T-helper 1 cell treated with Interleukin-12 subunit alpha and Interleukin-12 subunit beta and Interleukin-4 antibody, amounts not matched to agents 30 μg/mL and 1 μg/mL, for 36 hours (primary cell): ENCODE data around the gene DOK3.

Experiments
- H3K27ac Mint-ChIP-seq: one replicate; pipeline ENCODE4 v1.8.0; 2021; ENCODE audit warnings: mild to moderate bottlenecking, mixed read lengths
- H3K27me3 Mint-ChIP-seq: one replicate; pipeline ENCODE4 v1.8.0; 2021; ENCODE audit warnings: low read depth, mixed read lengths
- H3K36me3 Mint-ChIP-seq: one replicate; pipeline ENCODE4 v1.8.0; 2021; ENCODE audit warnings: low read depth, mixed read lengths
- H3K4me1 Mint-ChIP-seq: one replicate; pipeline ENCODE4 v1.8.0; 2021; ENCODE audit warnings: low read depth, mixed read lengths
- H3K4me3 Mint-ChIP-seq: one replicate; pipeline ENCODE4 v1.8.0; 2021; ENCODE audit warnings: mild to moderate bottlenecking, moderate library complexity, mixed read lengths
- H3K9me3 Mint-ChIP-seq: one replicate; pipeline ENCODE4 v1.8.0; 2021; ENCODE audit warnings: mixed read lengths

The DOK3 gene

GRCh38 chr5:177478711-177479646, 30.6 kb downstream of the DOK3 start:
- Mint-ChIP-seq H3K9me3 (no peaks in the 10 kb centered on the region), H3K4me3 (no peak overlapping the region), H3K27ac (peak overlapping the region; percentile 88), H3K4me1 (peaks cover 30% of the 10 kb centered on the region), H3K27me3 (peaks cover 8% of the 10 kb centered on the region), H3K36me3 (peaks cover 5% of the 10 kb centered on the region)

GRCh38 chr5:177477701-177478477, 31.7 kb downstream of the DOK3 start:
- Mint-ChIP-seq H3K4me1 (peaks cover 32% of the 10 kb centered on the region), H3K27me3 (peaks cover 11% of the 10 kb centered on the region), H3K4me3 (no peak overlapping the region), H3K9me3 (no peaks in the 10 kb centered on the region), H3K36me3 (peaks cover 5% of the 10 kb centered on the region), H3K27ac (peak overlapping the region; percentile 26)

GRCh38 chr5:177476531-177477233, 32.9 kb downstream of the DOK3 start:
- H3K4me1 Mint-ChIP-seq, result peaks cover 32% of the 10 kb centered on the region
- H3K27me3 Mint-ChIP-seq, result peaks cover 11% of the 10 kb centered on the region
- H3K27ac Mint-ChIP-seq, result no peak overlapping the region
- no peak overlapping the region for H3K4me3 Mint-ChIP-seq
- no peaks in the 10 kb centered on the region for H3K9me3 Mint-ChIP-seq
- H3K36me3 Mint-ChIP-seq, result peaks cover 5% of the 10 kb centered on the region

- Mint-ChIP-seq H3K4me1 (peaks cover 35% of the 10 kb centered on the region), H3K9me3 (no peaks in the 10 kb centered on the region), H3K27me3 (peaks cover 11% of the 10 kb centered on the region), H3K4me3 (no peak overlapping the region), H3K27ac (peak overlapping the region; percentile 43), H3K36me3 (peaks cover 5% of the 10 kb centered on the region)
These were observed 33.8 kb downstream of the DOK3 start for GRCh38 chr5:177475563-177476427.

- Mint-ChIP-seq H3K4me3 (peak overlapping the region; percentile 84), H3K27me3 (peaks cover 11% of the 10 kb centered on the region)
These were observed 34.6 kb downstream of the DOK3 start for GRCh38 chr5:177474846-177475562.

GRCh38 chr5:177474002-177474476, 35.6 kb downstream of the DOK3 start:
- H3K27ac Mint-ChIP-seq, result no peak overlapping the region

More at GRCh38 chr5:177474846-177475562, 34.6 kb downstream of the DOK3 start:
- H3K9me3 Mint-ChIP-seq, result no peaks in the 10 kb centered on the region
- H3K27ac Mint-ChIP-seq, result no peak overlapping the region
- H3K36me3 Mint-ChIP-seq, result peaks cover 5% of the 10 kb centered on the region
- H3K4me1 Mint-ChIP-seq, result peaks cover 34% of the 10 kb centered on the region

GRCh38 chr5:177473443-177474001, 36.1 kb downstream of the DOK3 start, which contains the start of gene DBN1:
Gene DBN1, minus strand, starts transcription at chr5:177473634. Its CDS starts 113 bp downstream, at chr5:177473521.
- H3K4me3 Mint-ChIP-seq, result peak within 1 kb of the TSS; percentile 84
- H3K36me3 Mint-ChIP-seq, result no peaks in the 10 kb centered on the region
- peaks cover 11% of the 10 kb centered on the region for H3K27me3 Mint-ChIP-seq
- H3K9me3 Mint-ChIP-seq, result no peaks in the 10 kb centered on the region
- peaks cover 20% of the 10 kb centered on the region for H3K4me1 Mint-ChIP-seq
- H3K27ac Mint-ChIP-seq, result no peak within 1 kb of the TSS

More at GRCh38 chr5:177474002-177474476, 35.6 kb downstream of the DOK3 start:
- peaks cover 3% of the 10 kb centered on the region for H3K36me3 Mint-ChIP-seq
- H3K9me3 Mint-ChIP-seq, result no peaks in the 10 kb centered on the region
- H3K4me1 Mint-ChIP-seq, result peaks cover 25% of the 10 kb centered on the region
- peaks cover 11% of the 10 kb centered on the region for H3K27me3 Mint-ChIP-seq
- H3K4me3 Mint-ChIP-seq, result peak overlapping the region; percentile 84

GRCh38 chr5:177472460-177473442, 36.9 kb downstream of the DOK3 start:
- Mint-ChIP-seq H3K27ac (no peak overlapping the region), H3K36me3 (no peaks in the 10 kb centered on the region), H3K27me3 (peaks cover 11% of the 10 kb centered on the region)

GRCh38 chr5:177471610-177472356, 37.8 kb downstream of the DOK3 start:
- Mint-ChIP-seq H3K4me3 (no peak overlapping the region), H3K27me3 (peaks cover 11% of the 10 kb centered on the region), H3K36me3 (no peaks in the 10 kb centered on the region), H3K27ac (no peak overlapping the region), H3K9me3 (no peaks in the 10 kb centered on the region), H3K4me1 (peaks cover 20% of the 10 kb centered on the region)

More at GRCh38 chr5:177472460-177473442, 36.9 kb downstream of the DOK3 start:
- Mint-ChIP-seq H3K4me3 (peak overlapping the region; percentile 25), H3K4me1 (peaks cover 20% of the 10 kb centered on the region), H3K9me3 (no peaks in the 10 kb centered on the region)

GRCh38 chr5:177470759-177471536, 38.7 kb downstream of the DOK3 start:
- peaks cover 16% of the 10 kb centered on the region for H3K4me1 Mint-ChIP-seq
- no peaks in the 10 kb centered on the region for H3K9me3 Mint-ChIP-seq
- no peak overlapping the region for H3K4me3 Mint-ChIP-seq
- H3K36me3 Mint-ChIP-seq, result no peaks in the 10 kb centered on the region
- H3K27me3 Mint-ChIP-seq, result peaks cover 11% of the 10 kb centered on the region
- no peak overlapping the region for H3K27ac Mint-ChIP-seq
